ENCODE results near the gene RSPH4A.

DNA sequence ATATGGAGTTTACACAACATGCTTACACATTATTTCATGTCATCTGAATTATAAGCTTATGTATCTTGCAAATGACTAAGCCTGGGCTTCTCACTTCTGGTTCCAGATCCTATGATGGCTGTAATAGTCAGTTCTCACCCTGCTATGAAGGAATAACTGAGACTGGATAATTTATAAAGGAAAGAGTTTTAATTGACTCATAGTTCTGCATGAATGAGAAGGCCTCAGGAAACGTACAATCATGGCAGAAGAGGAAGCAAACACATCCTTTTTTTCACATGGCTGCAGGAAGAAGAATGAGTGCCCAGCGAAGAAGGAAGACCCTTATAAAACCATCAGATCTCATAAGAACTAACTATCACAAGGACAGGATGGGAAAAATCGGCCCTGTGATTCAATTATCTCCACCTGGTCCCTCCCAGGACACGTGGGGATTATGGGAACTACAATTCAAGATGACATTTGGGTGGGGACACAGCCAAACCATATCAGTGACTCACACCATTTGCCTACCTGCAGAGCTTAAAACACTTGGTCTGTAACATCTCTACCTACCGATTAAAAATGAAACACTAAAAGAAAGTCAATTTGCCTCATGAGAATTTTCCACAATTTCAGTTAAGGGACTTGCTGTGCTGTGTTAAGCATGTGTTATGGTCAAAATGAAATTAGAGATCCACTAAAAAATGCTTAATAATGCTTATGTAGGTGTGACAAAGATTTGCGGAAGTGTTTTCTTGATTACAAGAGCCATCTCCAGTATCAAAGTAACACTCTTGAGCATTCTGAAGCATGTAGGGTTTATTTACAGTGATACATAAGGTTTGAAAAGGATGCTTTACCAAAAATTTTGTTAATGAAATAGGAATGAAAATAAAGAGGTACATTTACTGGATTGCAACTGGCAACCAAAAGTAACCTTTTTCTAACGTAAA, 47.2 kb upstream of the RSPH4A start:
- no peak for TF ChIP-seq EP300 (IDR thresholded peaks at IDR 0.05)
- TF ChIP-seq, protein P1, sequence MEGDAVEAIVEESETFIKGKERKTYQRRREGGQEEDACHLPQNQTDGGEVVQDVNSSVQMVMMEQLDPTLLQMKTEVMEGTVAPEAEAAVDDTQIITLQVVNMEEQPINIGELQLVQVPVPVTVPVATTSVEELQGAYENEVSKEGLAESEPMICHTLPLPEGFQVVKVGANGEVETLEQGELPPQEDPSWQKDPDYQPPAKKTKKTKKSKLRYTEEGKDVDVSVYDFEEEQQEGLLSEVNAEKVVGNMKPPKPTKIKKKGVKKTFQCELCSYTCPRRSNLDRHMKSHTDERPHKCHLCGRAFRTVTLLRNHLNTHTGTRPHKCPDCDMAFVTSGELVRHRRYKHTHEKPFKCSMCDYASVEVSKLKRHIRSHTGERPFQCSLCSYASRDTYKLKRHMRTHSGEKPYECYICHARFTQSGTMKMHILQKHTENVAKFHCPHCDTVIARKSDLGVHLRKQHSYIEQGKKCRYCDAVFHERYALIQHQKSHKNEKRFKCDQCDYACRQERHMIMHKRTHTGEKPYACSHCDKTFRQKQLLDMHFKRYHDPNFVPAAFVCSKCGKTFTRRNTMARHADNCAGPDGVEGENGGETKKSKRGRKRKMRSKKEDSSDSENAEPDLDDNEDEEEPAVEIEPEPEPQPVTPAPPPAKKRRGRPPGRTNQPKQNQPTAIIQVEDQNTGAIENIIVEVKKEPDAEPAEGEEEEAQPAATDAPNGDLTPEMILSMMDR (IDR thresholded peaks at IDR 0.05) = no peak
